ENCODE results near the gene KRT8. TPM values are rescaled to one million over a fixed set of nuclear protein-coding genes. Genes with fewer than 3 reads are reported as not detected.
A peak's percentile ranks its signal among the peaks of the same experiment; 100 is the strongest.
"Not testable (repeated sequence)": the region's sequence is repeated elsewhere in the genome, so short reads cannot be mapped to it uniquely, and the experiment has no call there.

Gene KRT8
- total RNA-seq, 1 donor from 2014 or later = 815 TPM

DNA sequence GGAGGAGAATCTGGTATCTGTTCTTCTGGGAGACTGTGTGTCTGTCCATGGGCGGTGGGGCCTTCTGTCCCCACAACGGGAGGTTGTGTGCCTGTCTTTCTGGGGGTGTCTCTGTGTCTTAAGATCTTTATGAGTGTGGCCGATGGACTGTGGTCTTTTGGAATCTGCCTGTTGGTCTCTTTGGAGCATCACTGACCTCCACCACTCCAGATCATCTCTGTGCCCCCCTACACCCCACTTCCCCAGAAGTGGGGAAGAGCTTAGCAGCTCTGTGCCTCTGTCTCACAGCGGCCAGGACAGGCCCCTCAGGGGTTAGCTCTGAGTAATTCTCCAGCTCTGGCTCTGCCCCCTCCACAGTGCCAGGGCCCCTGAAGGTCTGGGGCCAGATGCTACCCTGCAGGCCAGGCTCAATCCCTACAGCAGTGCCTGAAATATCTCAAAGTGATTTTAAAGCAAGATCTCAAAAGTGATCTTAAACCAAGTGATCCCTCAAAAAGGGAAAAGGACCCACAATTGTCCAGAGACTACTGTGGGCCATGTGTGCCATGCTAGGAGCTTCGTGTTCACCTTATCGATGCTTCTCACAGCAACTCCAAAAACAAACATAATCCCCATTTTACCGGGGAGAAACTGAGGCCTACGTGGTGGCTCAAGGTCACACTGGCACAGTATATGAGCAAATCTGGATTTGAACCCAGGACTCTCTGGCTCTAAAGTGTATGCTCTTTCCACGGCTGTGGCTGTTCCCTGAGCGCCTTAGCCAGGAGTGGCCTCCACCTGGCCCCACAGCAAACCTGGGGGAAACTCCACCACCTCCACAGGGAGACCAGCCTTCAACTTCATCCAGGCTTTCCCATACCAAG lies 30.1 kb downstream of the KRT8 start:
- no peak for DNase-seq (ENCODE audit: low spot score)

- DNase-seq (ENCODE audit: low spot score) = peak; percentile 93
Observed at GRCh38 chr12:52873832-52874572, 30.9 kb downstream of the KRT8 start.

DNA sequence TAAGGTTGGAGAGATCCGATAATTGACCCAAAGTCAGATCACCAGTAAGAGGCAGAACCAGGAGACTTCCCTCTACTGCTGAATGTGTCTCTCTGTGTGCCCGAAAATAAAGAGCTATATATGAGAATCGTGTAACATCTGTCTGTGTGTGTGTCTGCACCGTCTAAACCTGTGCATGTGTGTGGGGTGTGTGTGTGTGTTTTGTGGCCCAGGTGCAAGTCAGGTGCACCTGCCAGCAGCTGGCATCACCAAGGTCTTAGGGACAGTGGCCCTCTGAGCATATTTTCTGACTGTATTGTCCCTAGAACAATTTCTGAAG lies 31.4 kb downstream of the KRT8 start:
- DNase-seq (ENCODE audit: low spot score) = no peak

DNA sequence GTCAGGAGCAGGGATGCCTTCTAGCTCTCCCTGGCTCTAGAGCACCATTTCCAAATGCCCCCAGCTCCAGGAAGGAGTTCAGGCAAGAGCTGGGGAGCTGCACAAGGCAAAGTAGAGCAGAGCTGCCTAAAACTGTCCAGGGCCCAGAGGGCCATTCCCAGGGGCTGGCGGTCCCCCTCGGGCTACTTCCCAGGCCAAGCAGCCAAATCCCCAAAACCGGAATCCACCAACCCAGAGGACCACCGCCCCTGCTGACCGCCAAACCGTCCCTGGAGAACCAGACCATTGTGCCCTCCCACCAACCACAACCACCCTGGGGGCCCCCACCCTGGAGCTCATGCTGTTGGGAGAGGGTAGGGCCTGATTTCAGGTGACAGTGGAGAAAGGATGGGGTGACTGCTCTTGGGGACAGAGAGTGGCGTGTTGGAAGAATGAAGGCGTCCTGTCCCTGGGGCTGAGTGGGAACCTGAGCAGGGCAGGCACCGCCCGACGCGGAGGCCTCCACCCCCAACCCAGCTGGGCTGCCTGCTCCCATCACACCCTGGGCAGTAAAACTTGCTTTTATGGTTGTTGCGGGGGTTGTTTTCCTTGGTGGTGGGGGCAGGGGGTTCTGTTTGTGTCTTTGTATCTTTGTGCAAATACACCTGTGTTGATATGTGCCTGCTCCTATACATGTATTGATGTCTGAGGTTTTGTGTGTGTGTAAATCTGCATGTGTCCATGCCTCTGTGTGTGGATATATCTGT lies 32.1 kb downstream of the KRT8 start:
- no peak for DNase-seq (ENCODE audit: low spot score)

DNA sequence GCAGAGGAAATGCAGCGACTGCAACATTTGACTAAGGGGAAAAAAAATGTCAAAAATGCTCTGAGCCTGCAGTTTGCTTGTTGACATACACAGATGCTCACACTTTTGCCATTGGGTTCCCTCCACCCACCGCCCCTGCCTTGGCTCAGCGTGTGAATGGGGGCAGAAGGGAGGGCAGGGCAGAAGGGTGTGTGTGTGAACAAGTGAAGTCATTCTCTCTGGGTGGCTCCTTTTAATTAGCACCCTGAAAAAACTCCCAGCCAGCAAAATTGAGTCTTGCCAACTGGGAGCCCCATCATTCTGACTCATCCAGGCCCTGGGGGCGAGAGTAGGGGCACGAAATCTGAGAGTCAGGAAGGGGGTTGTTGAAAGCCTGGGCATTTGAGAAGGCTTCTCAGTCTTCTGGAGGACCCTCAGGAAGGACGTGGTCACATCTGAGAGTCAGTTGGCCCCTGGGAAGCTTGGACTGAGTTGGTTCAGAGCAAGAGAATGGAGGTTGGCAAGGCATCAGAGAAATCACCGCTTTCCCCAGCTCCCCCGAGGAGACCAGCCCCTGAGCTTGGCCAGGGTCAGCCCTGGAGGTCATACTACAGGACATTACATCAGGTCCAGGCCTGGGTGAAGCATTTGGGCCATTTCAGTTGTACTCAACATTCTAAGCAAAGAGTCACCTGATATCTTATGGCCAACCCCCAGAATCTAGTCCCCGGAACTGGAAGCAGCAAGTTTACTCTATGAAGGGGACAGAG lies 33.4 kb downstream of the KRT8 start:
- peak; percentile 81 for DNase-seq (ENCODE audit: low spot score)

- DNase-seq (ENCODE audit: low spot score) = peak; percentile 86
Observed at GRCh38 chr12:52870361-52871290, 34.2 kb downstream of the KRT8 start.

- peak; percentile 93 for DNase-seq (ENCODE audit: low spot score)
Observed at GRCh38 chr12:52867642-52868041, 37.2 kb downstream of the KRT8 start.

- no peak for DNase-seq (ENCODE audit: low spot score)
Observed at GRCh38 chr12:52867152-52867551, 37.7 kb downstream of the KRT8 start.

GRCh38 chr12:52865090-52865944 lies 39.6 kb downstream of the KRT8 start:
- peak; percentile 76 for DNase-seq (ENCODE audit: low spot score)

DNA sequence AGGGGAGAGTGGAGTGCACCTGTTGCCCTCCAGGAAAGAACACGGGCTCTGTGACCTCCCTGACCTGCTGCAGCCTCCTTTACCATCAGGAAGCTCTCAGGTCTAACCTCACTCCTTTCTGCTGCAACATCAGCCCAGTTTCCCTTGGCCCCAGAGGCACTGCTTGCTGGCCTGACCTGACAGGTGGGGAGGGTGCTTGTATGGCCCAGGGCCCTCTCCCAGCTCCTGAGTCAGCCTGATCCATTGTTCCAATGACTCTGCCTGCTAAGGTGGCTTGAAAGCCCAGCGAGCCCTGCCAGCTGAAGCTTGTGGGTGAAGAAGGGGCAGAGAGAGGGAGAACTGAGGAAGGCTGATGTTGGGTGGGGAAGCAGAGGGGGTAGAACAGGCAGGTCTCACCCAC lies 42.9 kb downstream of the KRT8 start:
- no peak for DNase-seq (ENCODE audit: low spot score)

GRCh38 chr12:52861511-52861910 lies 43.4 kb downstream of the KRT8 start:
- no peak for DNase-seq (ENCODE audit: low spot score)

GRCh38 chr12:52860102-52860823 lies 44.6 kb downstream of the KRT8 start:
- DNase-seq (ENCODE audit: low spot score) = no peak

- DNase-seq (ENCODE audit: low spot score) = no peak
Observed at GRCh38 chr12:52857500-52857899, 47.4 kb downstream of the KRT8 start.

DNA sequence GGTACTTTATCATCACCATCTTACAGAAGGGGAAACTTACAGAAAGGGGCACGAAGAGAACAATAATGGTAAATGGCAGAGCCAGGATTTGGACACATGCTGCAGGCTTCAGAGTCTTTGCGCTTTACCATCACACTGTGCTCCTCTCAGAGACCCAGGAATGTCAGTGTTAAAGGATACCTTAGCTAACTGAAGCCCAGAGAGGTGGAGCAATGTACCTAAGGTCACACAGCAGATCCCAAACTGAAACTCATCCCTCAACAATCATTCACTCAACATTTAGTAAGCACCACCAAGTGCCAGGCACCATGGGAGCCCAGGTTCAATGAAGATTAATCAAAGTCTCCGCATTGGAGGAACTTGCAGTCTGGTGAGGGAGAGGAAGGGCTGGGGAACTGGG lies 48.1 kb downstream of the KRT8 start:
- DNase-seq (ENCODE audit: low spot score) = no peak

DNA sequence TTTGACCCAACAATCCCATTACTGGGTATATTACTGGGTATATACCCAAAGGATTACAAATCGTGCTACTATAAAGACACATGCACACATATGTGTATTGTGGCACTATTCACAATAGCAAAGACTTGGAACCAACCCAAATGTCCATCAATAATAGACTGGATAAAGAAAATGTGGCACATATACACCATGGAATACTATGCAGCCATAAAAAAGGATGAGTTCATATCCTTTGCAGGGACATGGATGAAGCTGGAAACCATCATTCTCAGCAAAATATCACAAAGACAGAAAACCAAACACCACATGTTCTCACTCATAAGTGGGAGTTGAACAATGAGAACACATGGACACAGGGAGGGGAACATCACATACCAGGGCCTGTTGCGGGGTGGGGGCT lies 48.8 kb downstream of the KRT8 start:
- not testable (repeated sequence) for DNase-seq (ENCODE audit: low spot score)

- no peak for DNase-seq (ENCODE audit: low spot score)
Observed at GRCh38 chr12:52851787-52852186, 53.1 kb downstream of the KRT8 start.

GRCh38 chr12:52850681-52851080 lies 54.2 kb downstream of the KRT8 start:
- DNase-seq (ENCODE audit: low spot score) = no peak

DNA sequence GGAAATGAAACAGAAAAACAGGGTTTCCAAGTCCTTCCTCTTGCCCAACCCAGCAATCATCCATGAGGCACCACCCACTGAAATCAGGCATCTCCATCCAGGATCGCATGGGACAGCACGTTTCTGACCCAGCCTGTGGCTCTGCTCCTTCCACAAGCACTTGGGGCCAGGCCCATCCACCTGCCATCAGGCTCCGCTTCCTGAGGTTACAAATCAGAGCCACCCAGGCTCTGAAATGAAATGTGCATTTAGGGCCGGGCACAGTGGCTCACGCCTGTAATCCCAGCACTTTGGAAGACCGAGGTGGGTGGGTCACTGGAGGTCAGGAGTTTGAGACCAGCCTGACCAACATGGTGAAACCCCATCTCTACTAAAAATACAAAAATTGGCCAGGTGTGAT lies 55.4 kb downstream of the KRT8 start:
- DNase-seq (ENCODE audit: low spot score) = no peak

GRCh38 chr12:52848661-52849255 lies 56.1 kb downstream of the KRT8 start, which contains the start of gene KRT78:
TSS of gene KRT78 (minus strand) at chr12:52848994. CDS start at chr12:52848930, 64 bp downstream.
- DNase-seq (ENCODE audit: low spot score) = no peak
